K562 (cell line): ENCODE measurements around the gene RCN2.

ENCODE experiments used
- GTF2F1 ChIP-seq: IDR thresholded peaks from 2 replicates; pipeline ENCODE4 v1.6.1; 2011; ENCODE audit warnings: low read depth, low read length, improper control_type of control experiment
- NR3C1 ChIP-seq: sonication (generic); formaldehyde crosslinking; IDR thresholded peaks from 2 replicates; pipeline ENCODE4 v1.8.1; 2022; ENCODE audit warnings: missing genetic modification reagents
- POLR2AphosphoS2 ChIP-seq: IDR thresholded peaks from 2 replicates; pipeline ENCODE4 v1.6.1; 2012; ENCODE audit warnings: low read length, improper control_type of control experiment
- ZC3H11A ChIP-seq: IDR thresholded peaks from 2 replicates; pipeline ENCODE4 v1.6.1; 2012; ENCODE audit warnings: low read depth, low read length, improper control_type of control experiment
- ZNF282 ChIP-seq: sonication (generic); formaldehyde crosslinking; IDR thresholded peaks from 2 replicates; pipeline ENCODE4 v1.8.1; 2023; ENCODE audit warnings: missing genetic modification reagents

- TF ChIP-seq POLR2AphosphoS2 (no peak), ZNF282 (CRISPR knock-in tag) (no peak), ZC3H11A (no peak), GTF2F1 (no peak), NR3C1 (CRISPR knock-in tag) (no peak)
Observed at GRCh38 chr15:76945494-76946093, 14.0 kb downstream of the RCN2 start.
